GM10266 (cell line): ENCODE measurements around the gene IREB2.
A peak's percentile ranks its signal among the peaks of the same experiment; 100 is the strongest.

ENCODE experiments used
- DNase-seq: peaks from one replicate; pipeline ENCODE4 v3.0.0; 2012; ENCODE audit errors: extremely low spot score
- TF ChIP-seq, protein P1 (sequence below): IDR thresholded peaks from 2 replicates; pipeline ENCODE4 v1.5.1; 2012; ENCODE audit warnings: mild to moderate bottlenecking, low read depth; ENCODE audit not compliant: control insufficient read depth, insufficient read depth; ENCODE audit errors: missing control alignments

Gene IREB2

DNA sequence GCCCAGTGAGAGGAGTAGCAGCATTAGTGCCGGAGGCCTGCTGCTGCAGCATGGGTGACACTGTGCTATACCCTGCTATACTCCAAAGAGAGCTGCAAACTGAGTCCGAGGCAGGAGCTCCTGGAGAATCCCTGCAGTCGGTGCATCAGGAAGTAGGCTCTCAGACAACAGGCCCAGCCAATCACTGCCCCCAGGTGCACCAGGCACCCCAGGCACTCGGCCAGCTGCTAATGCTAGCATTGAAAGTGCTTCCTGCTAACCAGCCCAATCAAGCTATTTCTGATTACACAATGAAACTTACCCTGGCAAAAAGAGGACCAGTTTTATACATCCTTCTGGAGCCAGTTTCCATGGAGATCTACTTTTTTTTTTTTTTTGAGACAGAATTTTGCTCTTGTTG is 45.6 kb upstream of the IREB2 start:
- TF ChIP-seq, protein P1, sequence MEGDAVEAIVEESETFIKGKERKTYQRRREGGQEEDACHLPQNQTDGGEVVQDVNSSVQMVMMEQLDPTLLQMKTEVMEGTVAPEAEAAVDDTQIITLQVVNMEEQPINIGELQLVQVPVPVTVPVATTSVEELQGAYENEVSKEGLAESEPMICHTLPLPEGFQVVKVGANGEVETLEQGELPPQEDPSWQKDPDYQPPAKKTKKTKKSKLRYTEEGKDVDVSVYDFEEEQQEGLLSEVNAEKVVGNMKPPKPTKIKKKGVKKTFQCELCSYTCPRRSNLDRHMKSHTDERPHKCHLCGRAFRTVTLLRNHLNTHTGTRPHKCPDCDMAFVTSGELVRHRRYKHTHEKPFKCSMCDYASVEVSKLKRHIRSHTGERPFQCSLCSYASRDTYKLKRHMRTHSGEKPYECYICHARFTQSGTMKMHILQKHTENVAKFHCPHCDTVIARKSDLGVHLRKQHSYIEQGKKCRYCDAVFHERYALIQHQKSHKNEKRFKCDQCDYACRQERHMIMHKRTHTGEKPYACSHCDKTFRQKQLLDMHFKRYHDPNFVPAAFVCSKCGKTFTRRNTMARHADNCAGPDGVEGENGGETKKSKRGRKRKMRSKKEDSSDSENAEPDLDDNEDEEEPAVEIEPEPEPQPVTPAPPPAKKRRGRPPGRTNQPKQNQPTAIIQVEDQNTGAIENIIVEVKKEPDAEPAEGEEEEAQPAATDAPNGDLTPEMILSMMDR: no peak
- no peak for DNase-seq

DNA sequence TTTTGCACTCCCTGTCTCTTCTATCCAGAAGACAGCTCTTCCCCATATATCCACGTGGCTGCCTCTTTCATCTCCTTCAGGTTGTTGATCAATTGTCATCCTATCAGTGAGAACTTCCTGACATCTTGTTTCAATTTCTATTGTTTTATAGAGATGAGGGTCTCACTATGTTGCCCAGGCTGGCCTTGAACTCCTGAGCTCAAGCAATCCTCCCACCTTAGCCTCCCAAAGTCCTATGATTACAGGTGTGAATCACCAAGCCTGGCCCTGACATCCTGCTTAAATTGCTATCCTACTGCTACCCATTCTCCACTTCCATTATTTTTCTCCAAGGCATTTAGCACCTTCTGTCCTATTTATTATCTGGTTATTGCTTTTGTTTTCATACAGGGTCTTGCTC is 44.9 kb upstream of the IREB2 start:
- DNase-seq: no peak
- TF ChIP-seq, protein P1: no peak

DNA sequence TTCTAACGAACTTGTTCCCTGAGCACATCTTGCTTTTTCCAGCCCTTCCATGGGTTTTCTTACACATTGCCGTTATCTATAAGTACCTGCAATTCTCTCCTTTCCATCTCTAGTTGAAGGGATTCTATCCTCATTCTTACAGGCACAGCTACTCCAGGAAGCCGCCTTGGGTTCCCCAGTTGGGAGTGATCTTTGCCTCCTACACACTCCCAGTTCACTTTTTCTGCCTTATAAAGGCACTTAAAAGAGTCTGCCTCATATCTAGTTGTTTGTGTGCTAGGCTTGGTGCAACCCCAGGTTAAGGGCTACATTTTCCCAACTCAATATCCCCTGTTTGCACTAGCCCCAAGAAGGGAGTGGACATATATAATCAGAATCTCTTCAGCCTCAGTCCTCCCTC is 44.0 kb upstream of the IREB2 start:
- TF ChIP-seq, protein P1: no peak
- no peak for DNase-seq

DNA sequence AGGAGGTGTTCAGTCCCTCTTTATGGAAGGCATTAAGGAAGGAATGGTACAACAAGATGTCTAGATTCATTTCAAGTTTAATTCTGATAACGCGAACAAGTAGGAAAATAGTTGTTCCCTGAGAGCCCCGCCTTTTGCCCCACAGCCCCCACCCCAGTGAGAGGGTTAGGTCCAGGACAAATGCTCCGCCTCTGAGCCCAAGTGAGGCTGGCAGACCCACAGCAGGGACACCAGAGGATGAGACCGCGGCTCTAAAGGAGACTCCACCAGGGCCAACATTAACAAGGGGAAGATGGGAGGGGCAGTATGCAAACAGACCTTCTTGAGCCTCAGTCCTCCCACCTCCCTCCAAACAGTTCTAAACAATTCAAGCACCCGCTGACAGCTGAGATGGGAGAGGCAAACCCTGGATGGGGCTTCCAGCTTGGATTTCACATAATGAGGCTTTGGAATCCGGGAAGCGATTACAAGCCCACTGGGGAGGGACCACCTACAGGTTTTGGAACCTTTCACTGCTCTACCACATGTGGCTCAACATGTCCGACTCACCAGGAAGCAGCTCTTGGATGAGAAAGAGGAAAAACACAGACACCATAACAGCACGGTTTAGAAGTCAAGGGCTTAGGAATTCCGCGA is 42.9 kb upstream of the IREB2 start:
- TF ChIP-seq, protein P1: no peak
- DNase-seq: no peak

DNA sequence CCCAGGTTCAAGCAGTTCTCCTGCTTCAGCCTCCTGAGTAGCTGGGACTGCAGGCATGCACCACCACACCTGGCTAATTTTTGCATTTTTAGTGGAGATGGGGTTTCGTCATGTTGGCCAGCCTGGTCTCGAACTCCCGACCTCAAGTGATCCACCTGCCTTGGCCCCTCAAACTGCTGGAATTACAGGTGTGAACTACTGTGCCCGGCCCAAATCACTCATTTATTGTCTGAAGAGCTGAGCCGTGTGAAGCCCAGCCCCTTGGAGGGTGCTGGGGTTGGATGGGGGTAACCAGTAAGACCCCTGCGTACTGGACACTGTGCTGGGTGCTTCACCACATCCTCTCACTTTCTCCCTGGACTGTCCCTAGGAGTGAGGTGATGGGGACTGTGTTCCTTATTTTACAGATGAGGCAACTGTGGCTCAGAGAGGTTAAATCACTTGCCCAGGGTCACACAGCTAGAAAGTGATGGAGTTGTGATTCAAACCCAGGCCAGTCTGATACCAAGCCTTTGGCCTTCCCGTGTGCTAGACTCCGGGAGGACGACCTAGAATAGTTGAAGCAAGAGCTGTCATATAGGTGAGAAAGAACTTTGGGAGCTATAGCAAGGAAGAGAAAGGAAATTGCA is 41.7 kb upstream of the IREB2 start:
- TF ChIP-seq, protein P1: no peak
- no peak for DNase-seq

DNA sequence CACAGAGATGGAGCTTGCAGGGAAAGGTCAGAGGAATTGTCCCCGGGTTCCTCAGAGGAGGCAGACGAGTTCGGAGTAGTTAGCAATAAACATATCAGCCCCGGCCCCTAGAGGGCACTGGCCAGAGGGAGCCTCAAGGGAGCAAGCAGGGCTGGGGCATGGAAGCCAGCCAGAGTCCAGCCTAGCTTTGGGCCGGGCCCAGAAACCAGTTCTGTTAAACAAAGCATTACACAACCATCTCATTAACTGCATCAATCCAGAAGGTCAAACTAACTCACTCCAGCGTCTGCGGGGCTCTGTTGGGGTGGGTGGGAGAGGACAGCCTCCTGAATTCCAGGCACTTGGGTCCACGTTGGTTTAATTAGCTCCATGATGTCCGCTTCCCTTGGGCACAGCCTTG is 41.0 kb upstream of the IREB2 start:
- no peak for DNase-seq
- TF ChIP-seq, protein P1: peak; percentile 19

DNA sequence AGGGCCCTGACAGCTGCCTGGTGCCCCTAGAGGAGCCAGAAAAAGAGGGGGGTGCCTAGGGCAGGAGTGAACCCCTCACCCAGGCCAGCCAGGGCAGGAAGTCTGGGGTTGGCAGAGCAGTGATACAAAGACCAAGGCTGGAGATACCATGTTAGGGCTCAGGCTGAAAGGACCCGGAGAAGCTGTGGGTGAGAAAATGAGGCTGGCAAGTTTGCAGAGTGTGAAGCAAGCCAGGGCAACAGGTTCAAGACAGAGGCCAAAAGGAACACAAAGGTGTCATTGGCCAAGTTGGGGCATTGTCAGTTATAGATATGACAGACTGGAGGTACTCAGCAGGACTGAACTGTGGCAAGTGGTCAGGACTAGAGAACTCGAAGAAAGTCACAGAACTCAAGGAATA is 40.6 kb upstream of the IREB2 start:
- no peak for DNase-seq

More for the DNA sequence above, 40.6 kb upstream of the IREB2 start:
- TF ChIP-seq, protein P1: no peak
